SU-DHL-6 (cell line): Measurements from ENCODE around the gene TMEM131L.

Experiments
- CTCF ChIP-seq: fragments of 200-600 bp; sonication (generic); IDR thresholded peaks from one replicate; pipeline ENCODE4 v1.5.1; 2017; ENCODE audit warnings: antibody characterized with exemption, mild to moderate bottlenecking, low read length, moderate library complexity; ENCODE audit not compliant: insufficient read depth, poor library complexity, severe bottlenecking
- EZH2phosphoT487 ChIP-seq: fragments of 200-600 bp; sonication (generic), shearing (Covaris generic); conservative IDR thresholded peaks from 2 replicates; pipeline ENCODE4 v1.6.1; 2018; ENCODE audit warnings: mild to moderate bottlenecking, antibody characterized with exemption, low read length, moderate library complexity, mixed read lengths

GRCh38 chr4:153433754-153434105 lies 32.4 kb upstream of the TMEM131L start:
- TF ChIP-seq CTCF (no peak), EZH2phosphoT487 (no peak)
